ENCODE results near the gene FAM47E.

- TF ChIP-seq CTCF (IDR thresholded peaks at IDR 0.05) (no peak), EZH2 (IDR thresholded peaks at IDR 0.05; ENCODE audit: borderline replicate concordance, insufficient read depth, low read depth, low read length, poor library complexity, severe bottlenecking) (no peak)
These were observed 38.6 kb upstream of the FAM47E start for GRCh38 chr4:76212851-76213414.
